ENCODE data around the gene RAP2B. TPM values are rescaled to one million over a fixed set of nuclear protein-coding genes. Genes with fewer than 3 reads are reported as not detected.
"Not testable (repeated sequence)": the region's sequence is repeated elsewhere in the genome, so short reads cannot be mapped to it uniquely, and the experiment has no call there.

The RAP2B gene
- 21.5 and 23.2 TPM in 2 replicates for total RNA-seq

GRCh38 chr3:153161714-153162512, at the start of gene RAP2B:
Gene RAP2B, plus strand, starts transcription at chr3:153162226. Its CDS starts 468 bp downstream, at chr3:153162694.
- intact Hi-C loops (cut with micrococcal nuclease): loop anchor here (1.0 to 10.0 kb wide), 17 partner anchors 24 to 1960 kb away; partner anchors contain the start of genes ARHGEF26, GPR171 and MBNL1

- intact Hi-C loops (cut with micrococcal nuclease): no loop called here
Observed at GRCh38 chr3:153113541-153113940, 48.5 kb upstream of the RAP2B start.

GRCh38 chr3:153114270-153114669, 47.8 kb upstream of the RAP2B start:
- intact Hi-C loops (cut with micrococcal nuclease): not testable (repeated sequence)

DNA sequence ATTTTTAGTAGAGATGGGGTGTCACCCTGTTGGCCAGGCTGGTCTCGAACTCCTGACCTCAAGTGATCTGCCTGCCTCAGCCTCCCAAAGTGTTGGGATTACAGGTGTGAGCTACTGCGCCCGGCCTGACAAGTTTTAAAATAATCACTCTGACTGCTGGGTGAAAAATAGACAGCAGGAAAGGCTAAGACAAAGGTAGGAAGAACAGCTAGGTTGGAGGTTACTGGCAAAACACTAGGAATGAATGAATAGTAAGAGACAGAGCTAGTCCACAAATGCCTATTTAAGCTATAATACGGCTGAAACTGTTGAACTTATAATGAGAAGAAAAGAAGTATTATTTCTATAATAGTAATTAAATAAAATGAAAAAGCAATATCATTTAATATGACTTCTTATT, 46.7 kb upstream of the RAP2B start:
- intact Hi-C loops (cut with micrococcal nuclease): no loop called here

DNA sequence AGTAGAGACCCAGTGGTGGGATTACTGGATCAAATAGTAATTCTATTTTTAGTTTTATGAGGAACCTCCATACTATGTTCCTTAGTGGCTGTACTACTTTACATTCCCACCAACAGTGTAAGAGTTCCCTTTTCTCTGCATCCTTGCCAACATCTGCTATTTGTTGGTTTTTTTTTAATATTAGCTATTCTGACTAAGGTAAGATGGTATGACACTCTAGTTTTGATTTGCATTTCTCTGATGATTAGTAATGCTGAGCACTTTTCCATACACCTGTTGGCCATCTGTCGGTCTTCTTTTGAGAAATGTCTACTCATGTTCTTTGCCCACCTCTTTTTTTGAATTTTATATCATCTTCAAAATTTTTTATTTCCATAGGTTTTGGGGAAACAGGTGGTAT, 34.2 kb upstream of the RAP2B start:
- intact Hi-C loops (cut with micrococcal nuclease): no loop called here

DNA sequence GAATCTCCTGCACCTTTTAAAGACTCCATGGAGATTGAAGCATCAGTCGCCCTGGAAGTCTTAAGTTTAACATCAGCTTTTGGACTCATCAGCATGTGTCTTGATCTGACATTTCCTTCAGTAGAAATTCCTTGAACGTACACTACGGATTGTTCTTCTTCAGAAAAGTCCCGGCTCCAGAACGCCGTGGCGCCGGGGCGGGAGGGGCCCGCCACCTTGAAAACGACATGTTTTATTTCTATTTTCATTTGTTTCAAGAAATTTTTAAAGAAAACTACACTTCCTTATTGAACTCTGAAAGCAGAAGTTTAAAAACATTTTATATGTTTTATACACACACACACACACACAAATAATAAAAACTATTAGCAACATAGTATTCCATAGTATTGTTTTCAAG, 32.6 kb upstream of the RAP2B start:
- intact Hi-C loops (cut with micrococcal nuclease): no loop called here

GRCh38 chr3:153129866-153130265, 32.2 kb upstream of the RAP2B start:
- intact Hi-C loops (cut with micrococcal nuclease): no loop called here

GRCh38 chr3:153130312-153130977, 31.6 kb upstream of the RAP2B start:
- intact Hi-C loops (cut with micrococcal nuclease): no loop called here

- intact Hi-C loops (cut with micrococcal nuclease): loop anchor here (1.0 to 2.0 kb wide), 3 partner anchors 24 to 84 kb away; no protein-coding TSS in a partner anchor
Observed at GRCh38 chr3:153137626-153138025, 24.4 kb upstream of the RAP2B start.

DNA sequence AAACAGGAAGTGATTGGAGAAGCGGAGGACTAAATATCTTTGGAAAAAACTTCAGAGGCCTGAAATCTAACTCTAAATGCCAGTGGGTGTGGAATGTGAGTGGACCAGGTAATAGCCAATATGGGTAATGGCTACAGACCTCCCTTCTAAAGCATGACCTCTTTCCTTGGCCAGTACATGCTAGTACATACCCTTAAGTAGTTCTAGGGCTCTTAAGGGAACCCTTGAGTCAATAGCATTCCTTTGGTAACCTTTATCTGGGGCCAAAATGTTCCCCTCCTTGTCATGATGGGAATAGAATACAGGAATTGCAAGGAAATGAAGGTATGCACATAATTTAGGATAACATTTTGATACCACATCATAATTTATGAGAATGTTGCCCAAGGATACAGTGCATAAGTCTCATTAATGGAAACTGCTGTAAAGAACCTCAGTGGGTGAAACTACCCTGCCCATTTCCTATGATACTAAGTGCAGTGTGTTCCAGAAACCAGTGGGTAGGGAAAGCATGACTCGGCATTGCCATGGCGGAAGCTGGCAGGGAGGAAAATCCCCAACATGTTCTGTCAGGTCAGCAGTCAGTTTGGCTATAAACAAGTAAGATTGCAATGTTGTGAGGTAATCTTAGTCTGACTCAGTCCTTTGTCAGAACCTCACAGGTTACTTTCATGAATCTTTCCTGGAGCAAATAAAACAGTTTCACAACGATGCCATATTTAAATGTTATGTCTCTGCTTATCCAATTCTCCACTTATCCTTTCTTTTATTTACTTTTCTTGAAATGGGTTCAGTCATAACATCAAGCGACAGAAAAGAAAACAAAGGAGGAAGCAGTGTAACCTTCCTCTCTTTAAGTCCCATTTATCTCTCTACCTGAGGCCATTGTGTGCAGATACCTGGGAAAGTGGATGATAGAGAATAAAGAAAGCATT, 23.5 kb upstream of the RAP2B start:
- intact Hi-C loops (cut with micrococcal nuclease): loop anchor here (1.0 to 2.0 kb wide), 3 partner anchors 23 to 83 kb away; no protein-coding TSS in a partner anchor

DNA sequence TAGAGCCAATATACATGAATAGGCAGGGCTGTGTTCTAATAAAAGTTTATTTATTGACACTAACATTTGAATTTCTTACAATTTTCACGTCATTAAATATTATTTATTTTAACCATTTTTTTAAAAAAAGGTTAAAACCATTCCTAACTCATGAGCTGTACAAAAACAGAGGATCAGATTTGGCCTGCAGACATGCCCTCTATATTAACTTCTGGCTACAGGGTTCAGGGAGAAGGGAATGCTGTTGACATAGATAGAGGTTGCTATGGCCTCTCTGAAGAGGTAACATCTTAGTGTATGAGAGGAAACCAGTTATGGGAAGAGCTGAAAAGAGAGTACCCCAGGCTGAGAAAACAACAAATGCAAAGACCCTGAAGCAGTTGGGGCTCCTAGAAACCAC, 19.1 kb upstream of the RAP2B start:
- intact Hi-C loops (cut with micrococcal nuclease): no loop called here

- intact Hi-C loops (cut with micrococcal nuclease): no loop called here
Observed at GRCh38 chr3:153144071-153144470, 18.0 kb upstream of the RAP2B start.

DNA sequence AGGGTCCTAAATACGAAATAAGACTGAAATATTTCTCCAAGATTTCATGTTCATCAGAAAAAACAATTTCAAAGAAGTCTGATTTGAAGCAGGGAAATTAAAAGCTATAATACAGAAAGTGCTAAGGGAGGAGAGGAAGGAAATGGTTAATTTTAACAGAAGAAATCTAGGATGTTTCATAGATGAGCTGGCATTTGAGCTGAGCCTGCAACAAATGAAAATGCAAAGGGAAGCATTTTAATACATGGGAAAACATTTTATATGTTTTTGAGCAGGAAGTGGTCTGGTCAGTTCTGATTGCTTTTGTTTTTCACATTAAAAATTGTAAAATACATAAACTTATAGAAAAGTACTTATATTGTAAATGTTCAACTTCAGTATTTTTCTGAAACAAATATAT, 17.2 kb upstream of the RAP2B start:
- intact Hi-C loops (cut with micrococcal nuclease): no loop called here

GRCh38 chr3:153145454-153145853, 16.6 kb upstream of the RAP2B start:
- intact Hi-C loops (cut with micrococcal nuclease): no loop called here

DNA sequence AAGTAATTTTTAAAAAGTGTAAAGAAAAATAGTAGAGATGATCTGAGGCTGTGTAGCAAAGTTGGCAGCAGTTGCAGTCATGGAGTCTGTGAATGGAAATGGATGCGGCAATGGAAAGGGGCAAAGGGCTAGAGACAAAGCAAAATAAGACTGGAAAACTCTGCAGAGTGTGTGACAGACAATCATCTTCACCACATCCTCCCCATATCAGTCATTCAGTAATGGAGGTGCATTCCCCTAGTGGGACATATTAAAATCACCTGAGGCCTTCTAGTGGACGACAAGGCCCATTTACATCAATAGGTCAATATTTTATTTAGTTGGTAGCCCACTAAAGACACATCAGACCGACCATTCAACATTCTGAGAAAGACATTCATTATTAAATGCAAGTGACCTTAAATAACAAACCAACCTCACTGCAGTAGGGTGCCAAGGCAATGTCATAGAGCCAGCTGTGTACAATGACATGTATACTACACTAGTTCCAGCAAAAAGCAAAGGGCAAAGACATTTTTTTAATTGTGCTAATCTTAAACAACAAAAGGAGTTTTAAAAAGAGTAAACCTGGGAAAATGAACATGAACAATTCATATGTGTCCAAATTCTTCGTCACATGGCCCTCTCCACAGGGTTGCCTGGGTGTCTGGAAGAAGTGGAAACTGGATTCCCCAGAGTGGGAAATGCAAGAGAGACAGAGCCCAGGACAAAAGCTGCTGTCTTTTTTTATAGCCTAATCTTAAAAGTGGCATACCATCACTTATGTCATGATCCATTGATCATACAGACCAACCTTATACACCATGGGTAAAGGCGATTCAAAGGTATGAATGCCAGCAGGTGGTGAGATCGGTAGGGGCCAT, 15.6 kb upstream of the RAP2B start:
- intact Hi-C loops (cut with micrococcal nuclease): no loop called here

- intact Hi-C loops (cut with micrococcal nuclease): no loop called here
Observed at GRCh38 chr3:153150991-153151390, 11.0 kb upstream of the RAP2B start.

DNA sequence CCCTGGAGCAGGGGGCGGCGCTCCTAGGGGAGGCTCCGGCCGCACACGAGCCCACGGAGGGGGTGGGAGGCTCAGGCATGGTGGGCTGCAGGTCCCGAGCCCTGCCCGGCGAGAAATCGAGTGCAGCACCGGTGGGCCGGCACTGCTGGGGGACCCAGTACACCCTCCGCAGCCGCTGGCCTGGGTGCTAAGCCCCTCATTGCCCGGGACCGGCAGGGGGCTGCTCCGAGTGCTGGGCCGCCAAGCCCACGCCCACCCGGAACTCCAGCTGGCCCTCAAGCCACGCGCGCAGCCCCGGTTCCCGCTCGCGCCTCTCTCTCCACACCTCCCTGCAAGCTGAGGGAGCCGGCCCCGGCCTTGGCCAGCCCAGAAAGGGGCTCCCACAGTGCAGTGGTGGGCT, 6.2 kb upstream of the RAP2B start:
- intact Hi-C loops (cut with micrococcal nuclease): not testable (repeated sequence)

GRCh38 chr3:153158189-153158588, 3.8 kb upstream of the RAP2B start:
- intact Hi-C loops (cut with micrococcal nuclease): no loop called here

- intact Hi-C loops (cut with micrococcal nuclease): no loop called here
Observed at GRCh38 chr3:153158961-153159735, 2.9 kb upstream of the RAP2B start.

Measured in T-helper 1 cell treated with Interleukin-12 subunit alpha and Interleukin-12 subunit beta and Interleukin-4 antibody, amounts not matched to agents 30 ng/mL and 1 ng/mL, for 36 hours (primary cell).